Breast epithelium (tissue), 4 donors: ENCODE data around the gene PAQR4. TPM values are rescaled to one million over a fixed set of nuclear protein-coding genes. Genes with fewer than 3 reads are reported as not detected.
A peak's percentile ranks its signal among the peaks of the same experiment; 100 is the strongest.
"Not testable (repeated sequence)": the region's sequence is repeated elsewhere in the genome, so short reads cannot be mapped to it uniquely, and the experiment has no call there.

Experiments
- DNase-seq, 2 donors: peaks; one replicate each; pipeline ENCODE4 v3.0.0-alpha.2; 2019; ENCODE audit warnings: low spot score in 2 of 2
- H3K27ac ChIP-seq, 2 donors: fragments of 200-600 bp; sonication (generic) in 1 of 2; one replicate each; pipeline ENCODE4 v1.5.1; 2016 to 2019; ENCODE audit warnings: mild to moderate bottlenecking in 1 of 2
- H3K27me3 ChIP-seq, 2 donors: fragments of 200-600 bp; sonication (generic) in 1 of 2; one replicate each; pipeline versions ENCODE4 v1.5.1 to v1.6.0; 2017 to 2019; ENCODE audit warnings: control low read depth in 1 of 2, mild to moderate bottlenecking in 1 of 2
- H3K36me3 ChIP-seq: fragments of 200-600 bp; one replicate; pipeline ENCODE4 v1.5.1; 2019
- H3K4me1 ChIP-seq, 2 donors: fragments of 200-600 bp; sonication (generic); one replicate each; pipeline ENCODE4 v1.5.1; 2016 to 2019; ENCODE audit warnings: control low read depth in 1 of 2
- H3K4me3 ChIP-seq, 3 donors: fragments of 200-600 bp; sonication (generic); 1 replicate in 2 of 3; 2 replicates in 1 of 3; pipeline ENCODE4 v1.5.1; 2016 to 2019; ENCODE audit warnings: mild to moderate bottlenecking in 3 of 3, moderate library complexity in 2 of 3
- H3K9me3 ChIP-seq, 2 donors: fragments of 200-600 bp; sonication (generic) in 1 of 2; one replicate each; pipeline ENCODE4 v1.5.1; 2016 to 2019; ENCODE audit warnings: control low read depth in 1 of 2
- CTCF ChIP-seq, 3 donors: fragments of 450-650 bp; IDR thresholded peaks; one replicate each; pipeline ENCODE4 v1.5.1; 2016 to 2017; ENCODE audit warnings: antibody characterized with exemption in 3 of 3, mild to moderate bottlenecking in 3 of 3, moderate library complexity in 3 of 3
- POLR2A ChIP-seq: fragments of 450-650 bp; IDR thresholded peaks from one replicate; pipeline ENCODE4 v1.6.1; 2016; ENCODE audit warnings: antibody characterized with exemption, mild to moderate bottlenecking, moderate library complexity
- POLR2AphosphoS5 ChIP-seq, 3 donors: sonication (generic); formaldehyde crosslinking; IDR thresholded peaks; one replicate each; pipeline ENCODE4 v1.6.1; 2017; ENCODE audit warnings: antibody characterized with exemption in 3 of 3
- intact Hi-C: fragments of 100-400 bp; cut with DNase I; formaldehyde crosslinking; loops from one replicate; pipeline ENCODE4 v1.15.1; 2023; ENCODE audit warnings: low total_unique reads
- total RNA-seq, 3 donors: library from RNA; depleted of rRNA; stranded (reverse); fragments of >200 nt; gene quantifications; one replicate each; pipeline ENCODE4 v1.1.0, GENCODE V29; 2016

The PAQR4 gene
- total RNA-seq, 3 donors from 2014 or later = 2.0 to 4.0 (median 3.7) TPM

- Histone ChIP-seq H3K4me1 (no peaks in the 10 kb centered on the region), H3K4me3 (no peak overlapping the region), H3K27me3 (no peaks in the 10 kb centered on the region), H3K27ac (no peak overlapping the region), H3K36me3 (no peaks in the 10 kb centered on the region), H3K9me3 (no peaks in the 10 kb centered on the region)
- DNase-seq = no peak
- TF ChIP-seq CTCF (IDR thresholded peaks at IDR 0.05) (no peak), POLR2A (no peak), POLR2AphosphoS5 (IDR thresholded peaks at IDR 0.05) (no peak)
- intact Hi-C loops = loop anchor here (10.0 kb wide), 1 partner anchor 51 kb away; no protein-coding TSS in a partner anchor
Observed at GRCh38 chr16:2925951-2926649, 43.0 kb upstream of the PAQR4 start.

- peak overlapping the region in 2 of 3 donors; percentile 30 to 47 for H3K4me3 ChIP-seq
- H3K4me1 ChIP-seq = no peaks in the 10 kb centered on the region
- no peak for TF ChIP-seq POLR2AphosphoS5 (IDR thresholded peaks at IDR 0.05)
- H3K27me3 ChIP-seq = no peaks in the 10 kb centered on the region
- intact Hi-C loops = loop anchor here (10.0 kb wide), 1 partner anchor 52 kb away; no protein-coding TSS in a partner anchor
- H3K9me3 ChIP-seq = no peaks in the 10 kb centered on the region
- peak overlapping the region in 1 of 2 donors; percentile 16 for H3K27ac ChIP-seq
- no peaks in the 10 kb centered on the region for H3K36me3 ChIP-seq
- no peak for DNase-seq
Observed at GRCh38 chr16:2926650-2926999, 42.5 kb upstream of the PAQR4 start.

- Histone ChIP-seq H3K4me3 (peak overlapping the region in 2 of 3 donors; percentile 30 to 47), H3K27ac (peak overlapping the region in 1 of 2 donors; percentile 16), H3K36me3 (no peaks in the 10 kb centered on the region), H3K4me1 (no peaks in the 10 kb centered on the region), H3K27me3 (no peaks in the 10 kb centered on the region), H3K9me3 (no peaks in the 10 kb centered on the region)
- DNase-seq = peak; percentile 81 to 86
- intact Hi-C loops = loop anchor here (10.0 kb wide), 1 partner anchor 52 kb away; no protein-coding TSS in a partner anchor
- TF ChIP-seq POLR2AphosphoS5 (IDR thresholded peaks at IDR 0.05) (peak in 2 of 3 donors; percentile 15 to 58), POLR2A (no peak), CTCF (IDR thresholded peaks at IDR 0.05) (peak; percentile 93 to 96 (median 94))
Observed at GRCh38 chr16:2927010-2927646, 42.0 kb upstream of the PAQR4 start.

- intact Hi-C loops = loop anchor here (10.0 kb wide), 1 partner anchor 53 kb away; no protein-coding TSS in a partner anchor
- DNase-seq, H3K4me1 ChIP-seq, H3K27ac ChIP-seq, H3K36me3 ChIP-seq, H3K4me3 ChIP-seq, H3K27me3 ChIP-seq, H3K9me3 ChIP-seq: not testable (repeated sequence)
Observed at GRCh38 chr16:2928151-2928550, 41.0 kb upstream of the PAQR4 start.

GRCh38 chr16:2928796-2929195 is 40.4 kb upstream of the PAQR4 start:
- H3K27ac ChIP-seq = no peak overlapping the region
- H3K36me3 ChIP-seq = no peaks in the 10 kb centered on the region
- intact Hi-C loops = loop anchor here (10.0 kb wide), 1 partner anchor 54 kb away; no protein-coding TSS in a partner anchor
- H3K27me3 ChIP-seq = no peaks in the 10 kb centered on the region
- no peak for TF ChIP-seq POLR2A
- TF ChIP-seq CTCF (IDR thresholded peaks at IDR 0.05) = no peak
- TF ChIP-seq POLR2AphosphoS5 (IDR thresholded peaks at IDR 0.05) = no peak
- no peak for DNase-seq
- no peaks in the 10 kb centered on the region for H3K9me3 ChIP-seq
- no peak overlapping the region for H3K4me3 ChIP-seq
- no peaks in the 10 kb centered on the region for H3K4me1 ChIP-seq

GRCh38 chr16:2929693-2930092 is 39.5 kb upstream of the PAQR4 start:
- Histone ChIP-seq H3K27ac (no peak overlapping the region), H3K4me3 (no peak overlapping the region), H3K4me1 (no peaks in the 10 kb centered on the region), H3K27me3 (no peaks in the 10 kb centered on the region), H3K36me3 (no peaks in the 10 kb centered on the region), H3K9me3 (no peaks in the 10 kb centered on the region)
- DNase-seq = no peak
- intact Hi-C loops = loop anchor here (10.0 kb wide), 1 partner anchor 55 kb away; no protein-coding TSS in a partner anchor
- TF ChIP-seq POLR2A (no peak), POLR2AphosphoS5 (IDR thresholded peaks at IDR 0.05) (no peak), CTCF (IDR thresholded peaks at IDR 0.05) (no peak)
